GM12801 (cell line): ENCODE measurements around the gene JADE1.

ENCODE experiments used
- CTCF ChIP-seq: IDR thresholded peaks from one replicate; pipeline ENCODE4 v1.5.1; 2011; ENCODE audit warnings: control low read depth; ENCODE audit not compliant: insufficient read length; ENCODE audit errors: extremely low read depth

Gene JADE1

DNA sequence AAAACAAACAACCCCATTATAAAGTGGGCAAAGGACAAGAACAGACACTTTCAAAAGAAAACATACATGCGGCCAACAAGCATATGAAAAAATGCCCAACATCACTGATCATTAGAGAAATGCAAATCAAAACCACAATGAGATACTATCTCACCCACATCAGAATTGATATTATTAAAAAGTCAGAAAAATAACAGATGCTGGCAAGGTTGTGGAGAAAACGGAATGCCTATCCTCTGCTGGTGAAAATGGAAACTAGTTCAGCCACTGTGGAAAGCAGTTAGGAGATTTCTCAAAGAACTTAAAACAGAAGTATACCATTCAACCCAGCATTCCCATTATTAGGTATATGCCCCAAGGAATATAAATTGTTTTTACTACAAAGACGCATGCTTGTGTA, 112.5 kb downstream of the JADE1 start:
- no peak for TF ChIP-seq CTCF
